ENCODE data around the gene CHN2. TPM values are rescaled to one million over a fixed set of nuclear protein-coding genes. Genes with fewer than 3 reads are reported as not detected.

The CHN2 gene
- total RNA-seq, 1 donor from 2014 or later: 8.0 TPM

GRCh38 chr7:29309041-29309854 lies 114.7 kb downstream of the CHN2 start:
- Mint-ChIP-seq H3K27ac (no peak overlapping the region), H3K4me1 (peaks cover 24% of the 10 kb centered on the region), H3K9me3 (peaks cover 10% of the 10 kb centered on the region), H3K4me3 (no peak overlapping the region), H3K36me3 (peaks cover 1% of the 10 kb centered on the region), H3K27me3 (ENCODE audit: low read depth) (no peaks in the 10 kb centered on the region)
- DNase-seq (ENCODE audit: low spot score in 2 of 2, unreplicated experiment in 2 of 2): no peak
- TF ChIP-seq CTCF (IDR thresholded peaks at IDR 0.05; ENCODE audit: unreplicated experiment): no peak

GRCh38 chr7:29310625-29311024 lies 116.0 kb downstream of the CHN2 start:
- Mint-ChIP-seq H3K27me3 (ENCODE audit: low read depth) (no peaks in the 10 kb centered on the region), H3K27ac (no peak overlapping the region), H3K9me3 (peaks cover 10% of the 10 kb centered on the region), H3K4me1 (peaks cover 15% of the 10 kb centered on the region), H3K36me3 (peaks cover 1% of the 10 kb centered on the region), H3K4me3 (no peak overlapping the region)
- no peak for DNase-seq (ENCODE audit: low spot score in 2 of 2, unreplicated experiment in 2 of 2)
- TF ChIP-seq CTCF (IDR thresholded peaks at IDR 0.05; ENCODE audit: unreplicated experiment): no peak

- Mint-ChIP-seq H3K27ac (no peak overlapping the region), H3K36me3 (peaks cover 1% of the 10 kb centered on the region), H3K4me1 (peaks cover 8% of the 10 kb centered on the region), H3K27me3 (ENCODE audit: low read depth) (no peaks in the 10 kb centered on the region), H3K9me3 (peaks cover 10% of the 10 kb centered on the region), H3K4me3 (no peak overlapping the region)
- TF ChIP-seq CTCF (IDR thresholded peaks at IDR 0.05; ENCODE audit: unreplicated experiment): no peak
- no peak for DNase-seq (ENCODE audit: low spot score in 2 of 2, unreplicated experiment in 2 of 2)
These were observed 116.7 kb downstream of the CHN2 start for GRCh38 chr7:29311314-29311713.

- H3K4me1 Mint-ChIP-seq: peaks cover 8% of the 10 kb centered on the region
- H3K36me3 Mint-ChIP-seq: peaks cover 1% of the 10 kb centered on the region
- no peak overlapping the region for H3K27ac Mint-ChIP-seq
- no peaks in the 10 kb centered on the region for H3K27me3 Mint-ChIP-seq (ENCODE audit: low read depth)
- TF ChIP-seq CTCF (IDR thresholded peaks at IDR 0.05; ENCODE audit: unreplicated experiment): no peak
- no peak for DNase-seq (ENCODE audit: low spot score in 2 of 2, unreplicated experiment in 2 of 2)
- no peak overlapping the region for H3K4me3 Mint-ChIP-seq
- H3K9me3 Mint-ChIP-seq: peaks cover 7% of the 10 kb centered on the region
These were observed 119.6 kb downstream of the CHN2 start for GRCh38 chr7:29314148-29314547.

GRCh38 chr7:29315122-29315891 lies 120.7 kb downstream of the CHN2 start:
- H3K27ac Mint-ChIP-seq: no peak overlapping the region
- no peak for DNase-seq (ENCODE audit: low spot score in 2 of 2, unreplicated experiment in 2 of 2)
- H3K4me1 Mint-ChIP-seq: peaks cover 14% of the 10 kb centered on the region
- H3K9me3 Mint-ChIP-seq: no peaks in the 10 kb centered on the region
- H3K27me3 Mint-ChIP-seq (ENCODE audit: low read depth): no peaks in the 10 kb centered on the region
- TF ChIP-seq CTCF (IDR thresholded peaks at IDR 0.05; ENCODE audit: unreplicated experiment): no peak
- no peak overlapping the region for H3K4me3 Mint-ChIP-seq
- no peaks in the 10 kb centered on the region for H3K36me3 Mint-ChIP-seq
